Hepatocyte (in vitro differentiated cells): ENCODE results near the gene NMNAT3. TPM values are rescaled to one million over a fixed set of nuclear protein-coding genes. Genes with fewer than 3 reads are reported as not detected.
A peak's percentile ranks its signal among the peaks of the same experiment; 100 is the strongest.

Source experiments
- DNase-seq: peaks from one replicate; pipeline ENCODE4 v3.0.0-alpha.2; 2016; ENCODE audit warnings: low spot score
- H2AFZ ChIP-seq: fragments of 200-600 bp; sonication (generic); 2 replicates; pipeline ENCODE4 v1.6.0; 2016; ENCODE audit warnings: antibody characterized with exemption, mild to moderate bottlenecking
- H3K27ac ChIP-seq: fragments of 200-600 bp; sonication (generic); 2 replicates; pipeline ENCODE4 v1.5.1; 2016; ENCODE audit warnings: mild to moderate bottlenecking
- H3K27me3 ChIP-seq: fragments of 200-600 bp; sonication (generic); 2 replicates; pipeline ENCODE4 v1.6.1; 2016
- H3K36me3 ChIP-seq: fragments of 200-600 bp; sonication (generic); replicated peaks from 2 replicates; pipeline ENCODE4 v1.5.1; 2016; ENCODE audit warnings: low read depth; ENCODE audit not compliant: insufficient read depth
- H3K4me1 ChIP-seq: fragments of 200-600 bp; sonication (generic); 2 replicates; pipeline ENCODE4 v1.5.1; 2016; ENCODE audit warnings: mild to moderate bottlenecking, moderate library complexity; ENCODE audit not compliant: insufficient read depth
- H3K4me2 ChIP-seq: fragments of 200-600 bp; sonication (generic); 2 replicates; pipeline ENCODE4 v1.6.0; 2016
- H3K4me3 ChIP-seq: fragments of 200-600 bp; sonication (generic); 2 replicates; pipeline ENCODE4 v1.5.1; 2016; ENCODE audit warnings: mild to moderate bottlenecking
- H3K79me2 ChIP-seq: fragments of 200-600 bp; sonication (generic); 2 replicates; pipeline ENCODE4 v1.6.0; 2017; ENCODE audit warnings: mild to moderate bottlenecking
- H3K9me2 ChIP-seq: fragments of 200-600 bp; sonication (generic); replicated peaks from 2 replicates; pipeline ENCODE4 v1.6.0; 2017; ENCODE audit warnings: mild to moderate bottlenecking; ENCODE audit not compliant: insufficient read depth
- H3K9me3 ChIP-seq: fragments of 200-600 bp; sonication (generic); 2 replicates; pipeline ENCODE4 v1.5.1; 2016; ENCODE audit warnings: low read depth, mild to moderate bottlenecking
- H4K20me1 ChIP-seq: fragments of 200-600 bp; sonication (generic); 2 replicates; pipeline ENCODE4 v1.6.0; 2016; ENCODE audit warnings: mild to moderate bottlenecking; ENCODE audit not compliant: insufficient read depth, poor library complexity, severe bottlenecking
- CTCF ChIP-seq: fragments of 200-600 bp; sonication (generic); IDR thresholded peaks from 2 replicates; pipeline ENCODE4 v1.5.1; 2016; ENCODE audit warnings: antibody characterized with exemption, mild to moderate bottlenecking; ENCODE audit not compliant: poor library complexity
- EZH2 ChIP-seq: fragments of 200-600 bp; sonication (generic); IDR thresholded peaks from 2 replicates; pipeline ENCODE4 v1.6.1; 2016; ENCODE audit warnings: antibody characterized with exemption, mild to moderate bottlenecking, borderline replicate concordance
- EZH2phosphoT487 ChIP-seq: fragments of 200-600 bp; sonication (generic); IDR thresholded peaks from one replicate; pipeline ENCODE4 v1.6.1; 2018; ENCODE audit warnings: antibody characterized with exemption, mild to moderate bottlenecking, low read depth, moderate library complexity; ENCODE audit not compliant: unreplicated experiment, severe bottlenecking
- WGBS: methylation state at CpG from one replicate; pipeline ENCODE4 v1.1.6; 2016; ENCODE audit warnings: low lambda C conversion rate; ENCODE audit errors: missing lambda C conversion rate; 5-methylcytosine and 5-hydroxymethylcytosine counted together
- polyA plus RNA-seq: library from polyadenylated mRNA; unstranded; fragments of >200 nt; fragmentation: Nextera tagmentation; extraction: Ambion mirVana; gene quantifications from 2 replicates; pipeline ENCODE4 v1.2.1, GENCODE V29; 2016
- total RNA-seq: library from RNA; depleted of rRNA; stranded (reverse); fragments of >200 nt; gene quantifications from 2 replicates; pipeline ENCODE4 v1.2.3, GENCODE V29; 2014

The NMNAT3 gene
- total and polyA plus RNA-seq, 2 experiments from 2014 or later: 4.7 to 8.3 TPM

- Histone ChIP-seq H3K9me3 (no peaks in the 10 kb centered on the region), H3K4me1 (peaks cover 7% of the 10 kb centered on the region), H3K4me3 (no peak overlapping the region), H2AFZ (no peak overlapping the region), H3K4me2 (peak overlapping the region; percentile 55), H3K27ac (no peak overlapping the region), H3K9me2 (no peaks in the 10 kb centered on the region), H3K36me3 (no peaks in the 10 kb centered on the region), H3K27me3 (no peaks in the 10 kb centered on the region), H4K20me1 (no peaks in the 10 kb centered on the region), H3K79me2 (no peaks in the 10 kb centered on the region)
- DNase-seq: peak; percentile 9
- 54% methylated on average over 20 of the region's 20 CpGs for WGBS
- TF ChIP-seq EZH2phosphoT487: no peak
- no peak for TF ChIP-seq EZH2
- TF ChIP-seq CTCF: no peak
These were observed 43.6 kb downstream of the NMNAT3 start for GRCh38 chr3:139634111-139634635.

GRCh38 chr3:139633511-139633910 lies 44.3 kb downstream of the NMNAT3 start:
- Histone ChIP-seq H4K20me1 (no peaks in the 10 kb centered on the region), H3K9me3 (no peaks in the 10 kb centered on the region), H3K27me3 (no peaks in the 10 kb centered on the region), H3K4me2 (no peak overlapping the region), H3K4me3 (no peak overlapping the region), H3K79me2 (no peaks in the 10 kb centered on the region), H2AFZ (no peak overlapping the region), H3K36me3 (no peaks in the 10 kb centered on the region), H3K27ac (no peak overlapping the region), H3K9me2 (no peaks in the 10 kb centered on the region), H3K4me1 (peaks cover 7% of the 10 kb centered on the region)
- 66% methylated on average over 6 of the region's 6 CpGs for WGBS
- no peak for DNase-seq
- TF ChIP-seq EZH2phosphoT487: no peak
- TF ChIP-seq CTCF: no peak
- no peak for TF ChIP-seq EZH2

GRCh38 chr3:139630542-139630941 lies 47.2 kb downstream of the NMNAT3 start:
- no peaks in the 10 kb centered on the region for H3K27me3 ChIP-seq
- WGBS: 76% methylated on average over 4 of the region's 4 CpGs
- no peaks in the 10 kb centered on the region for H3K9me2 ChIP-seq
- TF ChIP-seq EZH2phosphoT487 (no peak), EZH2 (no peak), CTCF (no peak)
- H3K79me2 ChIP-seq: no peaks in the 10 kb centered on the region
- no peak for DNase-seq
- no peaks in the 10 kb centered on the region for H3K9me3 ChIP-seq
- no peaks in the 10 kb centered on the region for H3K36me3 ChIP-seq
- no peak overlapping the region for H3K4me3 ChIP-seq
- H2AFZ ChIP-seq: no peak overlapping the region
- H4K20me1 ChIP-seq: no peaks in the 10 kb centered on the region
- no peak overlapping the region for H3K27ac ChIP-seq
- no peak overlapping the region for H3K4me2 ChIP-seq
- H3K4me1 ChIP-seq: peaks cover 7% of the 10 kb centered on the region
